CD4-positive, alpha-beta T cell (primary cell): Measurements from ENCODE around the gene COL23A1. TPM values are rescaled to one million over a fixed set of nuclear protein-coding genes. Genes with fewer than 3 reads are reported as not detected.

Source experiments
- ATAC-seq: fragments of 200-7000 bp; cut with Tn5 transposase; one replicate; pipeline ENCODE4 v1.10.0; 2022; ENCODE audit warnings: mild to moderate bottlenecking; ENCODE audit not compliant: poor library complexity
- CTCF ChIA-PET: fragments of 350-600 bp; sonication (Branson Sonifier 250); formaldehyde crosslinking; loops from one replicate; lab custom pipeline; 2021; ENCODE audit warnings: antibody characterized with exemption, inconsistent platforms; lab: Charles Lee
- POLR2A ChIA-PET: fragments of 350-600 bp; sonication (Branson Sonifier 250); formaldehyde crosslinking; loops from one replicate; lab custom pipeline; 2021; ENCODE audit warnings: antibody characterized with exemption, inconsistent platforms; lab: Charles Lee
- DNase-seq, 14 experiments: peaks; one replicate each; pipeline ENCODE4 v3.0.0-alpha.2; 2013 to 2020; ENCODE audit warnings: mixed read lengths in 2 of 14
- H3K27ac ChIP-seq, 2 donors: one replicate each; pipeline versions ENCODE4 v1.5.1 to v1.7.0; 2013; ENCODE audit warnings: low read length in 2 of 2, low read depth in 1 of 2, mild to moderate bottlenecking in 1 of 2
- H3K27me3 ChIP-seq, 2 experiments: 1 replicate in 1 of 2; 2 replicates in 1 of 2; pipeline versions ENCODE4 v1.6.1 to v1.7.0; 2013; ENCODE audit warnings: low read length in 2 of 2, control low read depth in 1 of 2, mild to moderate bottlenecking in 1 of 2, moderate library complexity in 1 of 2; ENCODE audit not compliant: insufficient read depth in 2 of 2, control insufficient read depth in 1 of 2
- H3K36me3 ChIP-seq: one replicate; pipeline ENCODE4 v1.6.1; 2013; ENCODE audit warnings: low read length, control low read depth; ENCODE audit not compliant: insufficient read depth
- H3K4me1 ChIP-seq: one replicate; pipeline ENCODE4 v1.6.1; 2013; ENCODE audit warnings: low read length, control low read depth; ENCODE audit not compliant: insufficient read depth
- H3K4me3 ChIP-seq: one replicate; pipeline ENCODE4 v1.5.1; 2013; ENCODE audit warnings: mild to moderate bottlenecking, low read length, moderate library complexity
- H3K9me3 ChIP-seq, 2 experiments: 1 replicate in 1 of 2; 2 replicates in 1 of 2; pipeline versions ENCODE4 v1.6.1 to v1.7.0; 2013; ENCODE audit warnings: low read length in 2 of 2, mild to moderate bottlenecking in 2 of 2, control low read depth in 1 of 2, moderate library complexity in 1 of 2; ENCODE audit not compliant: control insufficient read depth in 1 of 2, insufficient read depth in 1 of 2
- H3K27ac Mint-ChIP-seq: one replicate; pipeline ENCODE4 v1.8.0; 2020; ENCODE audit warnings: mixed read lengths
- H3K27me3 Mint-ChIP-seq: one replicate; pipeline ENCODE4 v1.8.0; 2021; ENCODE audit warnings: mixed read lengths
- H3K36me3 Mint-ChIP-seq: one replicate; pipeline ENCODE4 v1.8.0; 2021; ENCODE audit warnings: low read depth, mixed read lengths
- H3K4me1 Mint-ChIP-seq: one replicate; pipeline ENCODE4 v1.8.0; 2021; ENCODE audit warnings: low read depth, mixed read lengths
- H3K4me3 Mint-ChIP-seq: one replicate; pipeline ENCODE4 v1.8.0; 2020; ENCODE audit warnings: mild to moderate bottlenecking, mixed read lengths
- H3K9me3 Mint-ChIP-seq: one replicate; pipeline ENCODE4 v1.8.0; 2020; ENCODE audit warnings: mixed read lengths
- CTCF ChIP-seq: fragments of 200-600 bp; IDR thresholded peaks from one replicate; pipeline ENCODE4 v1.8.0; 2022; ENCODE audit warnings: antibody characterized with exemption, mild to moderate bottlenecking
- intact Hi-C, 2 experiments: fragments of 100-400 bp; cut with DNase I in 1 of 2; cut with micrococcal nuclease in 1 of 2; formaldehyde crosslinking; loops; one replicate each; pipeline versions ENCODE4 v1.15.1 to v1.9.0; 2023 to 2025; cut with DNase I, micrococcal nuclease
- total RNA-seq, 174 experiments: library from RNA in 2 of 174; stranded (reverse) in 2 of 174; gene quantifications; one replicate each; pipeline ENCODE4 v1.2.3 and lab custom pipeline; 2021 to 2026

COL23A1 gene
- total RNA-seq, 2 experiments from 2014 or later, result not detected

GRCh38 chr5:178279026-178279722 is 311.0 kb downstream of the COL23A1 start:
- ChIA-PET POLR2A (no interaction called here), CTCF (no interaction called here)
- intact Hi-C loops, result no loop called here

GRCh38 chr5:178278358-178279023 is 311.7 kb downstream of the COL23A1 start:
- ATAC-seq (no peak), DNase-seq (no peak)
- TF ChIP-seq CTCF, result no peak
- Histone ChIP-seq H3K4me3 (no peak overlapping the region), H3K36me3 (no peaks in the 10 kb centered on the region), H3K27me3 (peaks cover 0 to 4% of the 10 kb centered on the region in 2 experiments), H3K27ac (no peak overlapping the region), H3K9me3 (peaks cover 4 to 17% of the 10 kb centered on the region in 2 experiments), H3K4me1 (peaks cover 7% of the 10 kb centered on the region)
- Mint-ChIP-seq H3K36me3 (no peaks in the 10 kb centered on the region), H3K9me3 (peaks cover 1% of the 10 kb centered on the region), H3K4me3 (no peak overlapping the region), H3K27me3 (peaks cover 4% of the 10 kb centered on the region), H3K4me1 (no peaks in the 10 kb centered on the region), H3K27ac (no peak overlapping the region)
- ChIA-PET POLR2A (no interaction called here), CTCF (no interaction called here)
- intact Hi-C loops, result no loop called here

More at GRCh38 chr5:178279026-178279722, 311.0 kb downstream of the COL23A1 start:
- DNase-seq (no peak), ATAC-seq (no peak)
- Mint-ChIP-seq H3K27me3 (peaks cover 4% of the 10 kb centered on the region), H3K36me3 (no peaks in the 10 kb centered on the region), H3K9me3 (peaks cover 7% of the 10 kb centered on the region), H3K4me1 (no peaks in the 10 kb centered on the region), H3K4me3 (no peak overlapping the region), H3K27ac (no peak overlapping the region)
- H3K27ac ChIP-seq, result no peak overlapping the region
- no peaks in the 10 kb centered on the region for H3K36me3 ChIP-seq
- H3K9me3 ChIP-seq, result peaks cover 10 to 21% of the 10 kb centered on the region in 2 experiments
- H3K27me3 ChIP-seq, result peaks cover 0 to 4% of the 10 kb centered on the region in 2 experiments
- no peak for TF ChIP-seq CTCF
- H3K4me3 ChIP-seq, result no peak overlapping the region
- peaks cover 7% of the 10 kb centered on the region for H3K4me1 ChIP-seq

- no peak overlapping the region for H3K27ac ChIP-seq
- ChIA-PET CTCF (no interaction called here), POLR2A (no interaction called here)
- no peak overlapping the region for H3K27ac Mint-ChIP-seq
- no peaks in the 10 kb centered on the region for H3K9me3 Mint-ChIP-seq
- no peaks in the 10 kb centered on the region for H3K4me1 Mint-ChIP-seq
- H3K27me3 ChIP-seq, result peaks cover 0 to 4% of the 10 kb centered on the region in 2 experiments
- H3K36me3 Mint-ChIP-seq, result no peaks in the 10 kb centered on the region
- H3K4me3 Mint-ChIP-seq, result no peak overlapping the region
- DNase-seq, result no peak
- H3K36me3 ChIP-seq, result no peaks in the 10 kb centered on the region
- peaks cover 4% of the 10 kb centered on the region for H3K27me3 Mint-ChIP-seq
- peaks cover 7% of the 10 kb centered on the region for H3K4me1 ChIP-seq
- no peak for TF ChIP-seq CTCF
- no peak overlapping the region for H3K4me3 ChIP-seq
- intact Hi-C loops, result no loop called here
- ATAC-seq, result no peak
- peaks cover 0 to 17% of the 10 kb centered on the region in 2 experiments for H3K9me3 ChIP-seq
These were observed 312.3 kb downstream of the COL23A1 start for GRCh38 chr5:178277866-178278265.
